Activated CD4-positive, alpha-beta T cell treated with anti-CD3 and anti-CD28 coated beads, Interleukin-2, amount 50 U/mL, for 48 hours (primary cell): ENCODE data around the gene MKRN3.

ENCODE experiments used
- DNase-seq, 2 experiments: peaks; one replicate each; pipeline ENCODE4 v3.0.0-alpha.2; 2020

MKRN3 gene

DNA sequence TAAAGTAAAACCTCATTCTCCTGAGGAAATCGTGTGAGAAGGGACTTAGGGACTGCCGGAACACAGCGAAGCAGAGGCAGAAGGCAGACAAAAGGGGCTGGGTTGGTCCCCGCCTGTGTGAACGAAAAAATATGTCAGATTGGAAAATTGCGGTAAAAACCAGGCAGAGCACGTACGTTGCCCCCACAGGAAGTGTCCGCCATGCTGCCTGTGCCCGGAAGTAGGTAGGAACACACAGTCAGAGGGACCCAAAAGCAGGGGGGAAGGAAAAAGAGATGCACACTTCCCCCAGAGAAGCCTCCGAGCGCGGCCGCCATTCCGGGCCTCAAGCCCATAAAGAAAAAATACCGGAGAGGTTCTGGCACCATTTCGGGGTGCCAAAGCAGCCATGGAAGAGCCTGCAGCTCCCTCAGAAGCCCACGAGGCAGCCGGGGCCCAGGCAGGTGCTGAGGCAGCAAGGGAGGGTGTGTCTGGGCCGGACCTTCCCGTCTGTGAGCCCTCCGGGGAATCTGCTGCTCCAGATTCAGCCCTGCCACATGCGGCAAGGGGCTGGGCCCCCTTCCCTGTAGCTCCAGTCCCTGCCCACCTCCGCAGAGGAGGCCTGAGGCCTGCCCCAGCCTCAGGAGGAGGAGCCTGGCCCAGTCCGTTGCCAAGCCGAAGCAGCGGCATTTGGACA, at the start of gene MKRN3:
Gene MKRN3, plus strand, starts transcription at position 280 of the 676 bp plus-strand sequence. Its CDS starts 109 bp downstream, at position 389.
- DNase-seq: peak; percentile 13 to 30

GRCh38 chr15:23516866-23517265, 48.6 kb upstream of the MKRN3 start:
- DNase-seq: no peak

DNA sequence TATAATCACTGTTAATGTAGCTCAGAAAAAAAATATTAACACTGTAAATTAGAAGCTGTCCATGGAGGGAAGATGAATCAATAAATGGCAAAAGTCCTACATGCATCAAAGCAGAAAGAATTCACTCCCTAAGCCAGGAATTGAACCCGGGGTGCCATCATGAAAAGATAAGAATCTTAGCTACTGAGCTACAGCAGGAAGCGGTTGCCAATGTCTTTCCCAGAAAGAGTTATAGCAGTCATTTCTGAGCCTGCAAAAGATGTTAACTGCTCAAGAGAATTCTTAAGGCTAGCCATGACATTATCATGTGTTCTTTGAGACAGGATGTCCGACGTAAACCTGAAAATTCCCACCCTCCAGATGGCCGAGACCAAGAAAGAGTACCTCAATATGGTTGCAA, 47.4 kb upstream of the MKRN3 start:
- no peak for DNase-seq

DNA sequence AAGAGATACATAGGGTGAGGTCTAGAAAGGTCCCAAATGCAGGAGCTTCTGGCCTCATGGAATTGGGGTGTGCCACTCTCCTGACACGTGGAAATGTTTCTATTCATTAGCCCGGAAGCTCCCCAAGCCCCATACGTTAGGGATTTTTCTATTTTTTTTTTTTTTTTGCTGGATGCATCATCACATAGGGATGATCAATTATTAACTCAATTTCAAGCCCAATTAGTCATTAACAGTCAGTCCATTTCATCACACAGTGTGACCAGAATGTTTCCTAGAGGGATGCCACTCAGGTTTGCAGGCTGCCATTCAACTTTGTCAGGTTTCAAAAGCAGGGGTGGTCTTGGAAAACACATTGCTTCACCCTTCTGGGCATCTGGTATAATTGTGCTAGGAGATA, 40.7 kb upstream of the MKRN3 start:
- DNase-seq: no peak

DNA sequence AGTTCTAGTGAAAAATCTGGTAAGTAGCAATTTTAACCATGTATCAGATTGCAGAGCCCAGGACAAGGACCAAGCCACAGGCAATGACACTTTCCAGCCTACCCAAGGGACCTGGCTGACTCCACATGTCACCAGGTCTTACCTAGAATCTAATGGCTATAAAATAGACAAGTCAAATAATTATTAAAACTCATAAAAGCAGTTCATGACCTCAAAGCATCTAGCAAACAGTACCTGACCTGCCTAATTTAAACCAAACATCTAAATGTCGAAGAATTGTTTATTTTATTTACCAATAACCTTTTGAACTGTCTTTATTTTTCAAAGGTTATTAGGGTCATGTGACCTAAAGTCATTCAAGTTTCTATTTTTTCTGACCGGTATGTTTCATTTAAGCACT, 35.6 kb upstream of the MKRN3 start:
- no peak for DNase-seq

GRCh38 chr15:23532024-23532423, 33.5 kb upstream of the MKRN3 start:
- DNase-seq: no peak

DNA sequence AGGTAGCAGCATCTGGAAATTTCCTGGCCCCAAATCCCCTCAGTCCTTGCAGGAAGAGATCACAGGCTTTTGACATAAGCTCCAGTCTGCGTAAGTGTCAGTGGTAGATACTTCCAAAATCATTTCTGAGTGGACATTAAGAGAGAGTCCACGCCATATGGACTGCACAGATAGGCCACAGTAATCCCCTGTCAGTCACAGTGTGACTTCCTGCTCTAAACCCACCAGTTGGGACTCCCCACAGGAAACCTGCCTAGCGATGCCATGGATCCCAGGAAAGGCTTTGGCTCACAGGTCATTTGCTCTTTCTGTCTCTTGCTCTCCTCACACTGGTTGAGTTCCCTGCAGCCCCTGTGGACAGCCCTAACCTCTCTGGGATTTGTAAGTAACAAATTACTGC, 28.8 kb upstream of the MKRN3 start:
- no peak for DNase-seq

GRCh38 chr15:23538648-23539047, 26.8 kb upstream of the MKRN3 start:
- DNase-seq: no peak

DNA sequence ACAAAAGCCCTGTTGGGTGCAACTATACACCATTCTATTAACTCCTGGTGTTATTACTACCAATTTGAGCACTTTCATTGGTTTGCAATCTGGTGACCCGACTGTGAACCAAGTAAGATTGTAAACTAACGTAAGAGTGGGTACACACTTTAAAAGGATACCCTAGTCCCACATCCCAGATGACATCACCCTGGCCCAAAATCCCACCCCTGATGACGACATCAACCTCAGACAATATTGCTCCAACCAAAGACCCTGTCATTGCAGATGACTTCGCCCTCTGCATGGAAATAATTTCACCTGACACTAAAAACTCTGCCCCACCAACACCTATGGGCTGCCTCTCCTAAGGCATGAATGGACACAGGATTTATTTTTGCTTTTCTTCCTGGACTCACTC, 25.6 kb upstream of the MKRN3 start:
- no peak for DNase-seq

DNA sequence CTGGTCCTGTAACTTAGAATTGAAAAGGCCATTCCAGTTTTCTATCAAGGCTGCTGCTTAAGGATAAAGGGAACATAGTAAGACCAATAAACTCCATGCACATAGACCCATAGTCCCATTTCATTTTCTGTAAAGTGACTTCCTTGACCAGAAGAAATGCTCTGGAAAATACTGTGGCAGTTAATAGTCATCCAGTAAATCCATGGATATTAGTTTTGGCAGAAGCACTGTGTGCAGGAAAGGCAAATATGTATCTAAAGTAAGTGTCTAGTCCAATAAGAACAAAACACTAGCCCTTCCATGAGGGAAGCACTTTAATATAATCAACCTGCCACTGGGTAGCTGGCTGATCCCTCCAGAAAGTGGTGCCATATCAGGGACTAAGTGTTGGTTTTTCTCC, 19.3 kb upstream of the MKRN3 start:
- no peak for DNase-seq

DNA sequence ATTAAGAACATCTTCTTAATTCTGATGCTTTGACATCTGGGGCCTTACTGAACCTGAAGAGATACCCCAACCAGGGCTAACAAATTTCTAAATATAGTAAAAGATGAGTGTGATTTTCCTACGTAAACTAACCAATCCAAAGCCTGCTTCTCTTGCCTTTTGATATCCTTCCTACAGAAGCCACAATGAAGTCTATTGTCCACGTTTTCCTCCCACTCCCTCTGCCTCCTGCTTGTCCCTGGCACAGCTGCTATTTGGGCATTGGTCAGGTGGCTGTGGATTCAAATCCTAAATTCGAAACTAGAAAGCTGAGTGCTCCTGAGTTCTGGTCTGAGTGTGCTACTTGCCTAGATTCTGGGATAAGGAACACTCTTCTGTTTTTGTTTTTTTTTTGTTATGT, 17.4 kb upstream of the MKRN3 start:
- no peak for DNase-seq

- DNase-seq: no peak
These were observed 3.6 kb upstream of the MKRN3 start for GRCh38 chr15:23561914-23562313.

DNA sequence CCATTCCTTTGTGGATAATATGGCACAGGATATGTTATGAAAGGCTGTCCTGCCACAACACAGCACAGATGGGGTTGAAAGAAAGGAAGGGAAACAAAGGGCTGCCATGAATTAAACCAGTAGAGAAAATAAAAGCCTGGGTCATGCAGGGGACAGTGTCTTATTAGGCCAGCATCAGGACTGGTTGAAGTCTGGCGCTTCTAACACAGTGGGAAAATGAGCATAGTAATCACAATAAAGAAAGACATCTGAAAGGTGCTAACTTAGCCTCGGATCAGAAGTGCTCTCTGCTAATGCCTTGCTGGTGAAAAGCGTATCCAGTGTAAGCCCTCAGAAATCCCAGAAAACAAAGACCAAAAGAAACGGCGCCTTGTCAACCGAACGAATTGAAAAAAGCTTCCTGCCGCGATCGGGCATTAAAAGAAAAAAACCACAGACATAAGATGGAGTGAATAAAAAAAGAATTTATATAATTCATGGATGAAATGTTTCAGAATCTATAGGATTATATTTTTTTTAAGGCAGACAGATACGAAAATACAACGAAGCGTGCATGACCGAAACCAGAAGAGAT, 566 bp upstream of the MKRN3 start:
- DNase-seq: no peak

DNA sequence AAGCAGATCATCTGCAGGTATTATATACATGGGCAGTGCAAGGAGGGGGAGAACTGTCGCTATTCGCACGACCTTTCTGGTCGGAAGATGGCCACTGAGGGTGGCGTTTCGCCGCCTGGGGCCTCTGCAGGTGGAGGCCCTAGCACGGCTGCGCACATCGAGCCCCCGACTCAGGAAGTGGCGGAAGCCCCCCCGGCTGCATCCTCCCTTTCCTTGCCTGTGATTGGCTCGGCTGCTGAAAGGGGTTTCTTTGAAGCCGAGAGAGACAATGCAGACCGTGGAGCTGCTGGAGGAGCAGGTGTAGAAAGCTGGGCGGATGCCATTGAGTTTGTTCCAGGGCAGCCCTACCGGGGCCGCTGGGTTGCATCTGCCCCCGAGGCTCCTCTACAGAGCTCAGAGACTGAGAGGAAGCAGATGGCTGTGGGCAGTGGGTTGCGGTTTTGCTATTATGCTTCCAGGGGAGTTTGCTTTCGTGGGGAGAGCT, 639 bp downstream of the MKRN3 start:
- DNase-seq: peak; percentile 3 to 4

GRCh38 chr15:23566651-23567050, 1.2 kb downstream of the MKRN3 start:
- DNase-seq: no peak

DNA sequence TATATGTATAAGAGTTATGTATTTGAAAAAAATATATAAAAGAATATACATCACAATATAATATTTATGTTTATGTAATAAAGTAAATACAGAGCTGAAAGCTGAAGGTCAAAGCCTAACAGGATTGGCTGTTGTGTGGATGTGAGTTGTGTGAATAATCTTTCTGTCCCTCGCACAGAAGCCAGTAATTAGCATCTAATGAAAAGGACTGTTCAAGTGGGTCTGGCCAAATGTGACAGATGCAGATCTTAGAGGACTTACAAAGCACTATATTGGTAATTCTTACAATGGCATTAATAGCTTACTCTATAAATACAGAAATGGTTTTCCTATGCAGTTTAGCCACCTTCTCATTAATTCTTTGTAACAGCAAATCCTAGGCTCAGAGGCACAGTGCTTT, 2.4 kb downstream of the MKRN3 start:
- no peak for DNase-seq

DNA sequence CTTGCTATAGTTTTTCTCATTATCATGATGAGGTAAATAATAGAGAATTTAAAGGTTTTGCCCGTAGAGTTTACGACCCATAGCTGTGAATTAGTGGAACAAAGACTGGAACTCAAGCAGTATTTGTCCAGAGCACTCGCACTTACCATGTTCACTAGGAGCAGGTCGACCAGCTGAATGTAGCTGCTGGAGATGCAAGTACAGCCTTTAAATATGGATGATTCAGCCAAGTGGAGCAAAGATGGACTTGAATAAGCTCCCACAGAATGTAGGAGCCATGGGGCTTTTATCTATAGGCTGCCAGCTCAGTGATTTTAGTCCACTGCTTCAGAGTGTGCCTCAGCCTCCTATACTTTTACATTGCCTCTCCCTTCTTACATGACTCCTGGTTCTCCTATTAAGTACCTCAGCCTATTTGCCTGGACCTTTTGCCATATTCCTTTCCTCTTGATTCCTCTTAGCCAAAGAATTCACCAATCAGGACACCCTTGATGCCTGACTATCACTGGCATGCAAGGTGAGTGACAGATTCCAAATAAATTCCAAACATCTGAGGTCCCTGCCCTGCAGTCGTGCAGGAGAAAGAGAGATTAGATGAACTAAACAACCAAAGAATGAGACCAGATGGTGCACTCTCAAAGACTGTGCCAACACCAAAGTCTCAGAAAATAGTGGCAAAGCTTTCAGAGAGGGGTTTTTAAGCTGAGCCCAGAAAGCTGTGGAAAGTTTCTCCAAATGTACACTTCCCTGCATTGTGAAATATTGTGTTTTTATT, 3.9 kb downstream of the MKRN3 start:
- no peak for DNase-seq

- DNase-seq: no peak
These were observed 5.0 kb downstream of the MKRN3 start for GRCh38 chr15:23570486-23570885.

DNA sequence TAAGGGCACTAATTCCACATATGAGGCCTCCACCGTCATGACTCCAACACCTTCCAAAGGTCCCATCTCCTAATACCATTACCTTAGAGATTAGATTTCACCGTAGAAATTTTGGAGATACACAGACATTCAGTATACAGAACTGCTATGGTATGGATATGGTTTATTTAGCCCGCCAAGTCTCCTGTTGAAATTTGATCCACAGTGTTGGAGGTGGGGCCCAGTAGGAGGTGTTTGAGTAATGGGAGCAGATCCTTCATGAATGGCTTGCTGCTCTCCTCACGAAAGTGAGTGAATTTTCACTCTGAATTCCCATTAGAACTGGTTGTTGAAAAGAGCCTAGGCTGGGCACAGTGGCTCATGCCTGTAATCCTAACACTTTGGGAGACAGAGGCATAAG, 7.4 kb downstream of the MKRN3 start:
- DNase-seq: no peak

GRCh38 chr15:23574742-23575141, 9.3 kb downstream of the MKRN3 start:
- DNase-seq: no peak

DNA sequence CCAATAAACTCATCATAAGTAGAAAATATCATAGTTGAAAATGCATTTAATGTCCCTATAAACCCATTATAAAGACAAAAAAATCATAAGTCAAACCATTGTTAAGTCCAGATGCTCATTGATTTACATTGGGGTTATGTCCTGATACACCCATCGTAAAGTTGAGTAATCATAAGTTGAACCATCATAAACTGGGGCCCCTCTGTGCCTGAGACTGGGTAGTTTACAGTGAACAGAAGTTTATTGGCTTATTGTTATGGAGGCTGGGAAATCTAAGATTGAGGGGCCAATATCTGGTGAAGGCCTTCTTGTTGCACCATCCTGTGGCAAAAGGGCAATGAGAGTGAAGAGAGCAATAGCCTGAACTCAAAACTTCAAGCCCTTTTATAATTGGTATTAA, 10.6 kb downstream of the MKRN3 start:
- DNase-seq: no peak

GRCh38 chr15:23578521-23579150, 13.2 kb downstream of the MKRN3 start:
- DNase-seq: no peak

DNA sequence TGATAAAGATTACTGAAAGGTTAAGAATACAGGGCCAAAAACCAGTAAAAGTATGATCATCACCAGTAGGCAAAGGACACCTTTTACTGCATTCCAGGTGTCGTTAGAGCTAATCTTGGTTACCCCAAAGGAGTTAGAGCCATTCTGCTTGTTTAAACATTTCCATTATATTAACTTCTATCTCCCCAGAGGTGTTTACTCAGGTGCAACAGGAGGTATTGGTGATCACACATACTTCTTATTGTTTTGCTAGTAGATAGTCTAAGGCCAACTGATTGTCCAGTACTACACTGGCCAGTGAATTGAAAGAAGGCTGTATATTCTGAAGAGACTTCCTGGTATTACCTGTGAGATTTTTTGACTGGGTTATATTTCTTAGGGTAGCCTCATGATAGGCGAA, 22.8 kb downstream of the MKRN3 start:
- no peak for DNase-seq

DNA sequence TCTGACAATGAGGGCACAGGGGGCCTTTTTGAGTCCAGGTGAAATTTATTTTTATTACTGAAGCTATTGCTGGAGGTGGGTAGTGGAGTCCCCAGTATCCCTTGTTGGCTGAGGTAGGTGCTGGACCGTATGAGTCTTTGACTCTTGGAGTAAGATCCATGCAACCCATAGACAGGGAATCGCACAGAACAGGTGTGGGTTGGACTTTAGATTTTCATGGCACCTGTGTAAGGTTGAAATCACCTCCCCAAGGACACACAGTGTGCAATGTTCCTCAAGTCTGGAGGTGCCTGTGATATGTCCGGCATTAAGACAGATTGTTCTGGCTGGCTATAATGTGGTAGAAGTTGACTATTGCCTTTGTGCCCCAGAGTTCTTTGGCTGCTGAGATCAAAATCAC, 23.5 kb downstream of the MKRN3 start:
- no peak for DNase-seq
